Adrenal gland (tissue), 5 donors: ENCODE results near the gene PINK1.

Experiments used
- CTCF ChIP-seq, 6 experiments: fragments of 450-650 bp in 4 of 6; fragments of 200-600 bp in 2 of 6; sonication (generic) in 1 of 6; IDR thresholded peaks; 1 replicate in 5 of 6; 2 replicates in 1 of 6; pipeline versions ENCODE4 v1.5.1 to v1.8.0; 2016 to 2021; ENCODE audit warnings: antibody characterized with exemption in 6 of 6, mild to moderate bottlenecking in 2 of 6, moderate library complexity in 1 of 6
- POLR2A ChIP-seq, 2 donors: fragments of 450-650 bp; IDR thresholded peaks; one replicate each; pipeline ENCODE4 v1.6.1; 2017; ENCODE audit warnings: antibody characterized with exemption in 2 of 2, mild to moderate bottlenecking in 2 of 2, moderate library complexity in 1 of 2
- donor health status: DM: no; HTN: no; CAD: no.

GRCh38 chr1:20602851-20603450, 30.3 kb upstream of the PINK1 start:
- TF ChIP-seq POLR2A (IDR thresholded peaks at IDR 0.05) = no peak
- TF ChIP-seq CTCF (IDR thresholded peaks at IDR 0.05) = no peak
